GM19455 (cell line): ENCODE results near the gene PHKA2.

Experiments used
- ATAC-seq: cut with Tn5 transposase; IDR thresholded peaks from one replicate; pipeline ENCODE4 v1.9.1; 2021; ENCODE audit not compliant: unreplicated experiment

PHKA2 gene

GRCh38 chrX:18933617-18934016 is 50.3 kb downstream of the PHKA2 start:
- no peak for ATAC-seq

GRCh38 chrX:18931972-18932371 is 51.9 kb downstream of the PHKA2 start:
- no peak for ATAC-seq

- ATAC-seq: no peak
These were observed 54.1 kb downstream of the PHKA2 start for GRCh38 chrX:18929775-18930174.

DNA sequence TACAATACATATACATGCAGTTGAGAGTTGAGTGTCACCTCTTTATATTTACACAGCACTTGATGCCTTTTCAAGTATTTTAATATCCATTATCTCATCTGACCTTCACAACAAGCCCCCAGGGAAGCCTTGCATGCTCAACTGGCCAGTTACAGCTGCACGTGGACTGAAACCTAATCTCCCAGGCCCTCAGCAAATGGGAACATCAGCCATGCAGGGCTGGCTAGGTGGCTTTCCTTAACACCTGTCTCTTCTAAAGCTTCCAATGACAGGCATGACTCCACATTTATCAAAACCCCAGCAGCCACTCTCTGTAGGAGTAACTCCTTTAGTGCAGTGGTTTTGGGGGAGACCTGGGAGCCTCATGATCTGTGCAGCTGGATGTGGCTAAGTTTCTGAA is 56.4 kb downstream of the PHKA2 start:
- no peak for ATAC-seq

DNA sequence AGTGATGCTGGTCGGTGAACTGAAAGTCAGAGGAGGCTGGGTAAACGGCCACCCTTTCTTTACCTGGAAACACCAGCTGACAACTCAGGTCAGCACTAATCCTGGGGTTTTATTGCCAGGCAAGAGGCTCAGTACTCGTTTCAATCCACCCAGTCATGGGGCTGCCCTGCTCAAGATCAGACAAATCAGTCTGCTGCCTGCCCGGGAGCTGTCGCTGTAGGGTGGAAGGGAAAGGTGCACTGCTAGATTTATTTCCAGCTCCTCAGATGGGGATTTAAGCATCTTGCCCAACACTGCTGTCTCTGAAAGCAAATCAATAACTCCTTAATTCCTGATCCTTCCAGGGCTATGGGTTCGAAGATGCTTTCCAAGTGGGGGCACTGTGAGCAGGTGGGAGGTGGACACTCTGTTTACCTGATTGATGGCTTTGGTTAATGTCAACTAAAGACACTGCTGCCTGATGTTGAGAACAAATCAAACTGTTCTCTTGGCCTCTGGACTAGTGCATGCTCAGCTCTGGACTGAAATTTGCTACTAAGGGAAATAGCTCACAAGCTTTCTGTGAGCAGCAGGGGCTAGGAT is 59.3 kb downstream of the PHKA2 start:
- ATAC-seq: no peak

DNA sequence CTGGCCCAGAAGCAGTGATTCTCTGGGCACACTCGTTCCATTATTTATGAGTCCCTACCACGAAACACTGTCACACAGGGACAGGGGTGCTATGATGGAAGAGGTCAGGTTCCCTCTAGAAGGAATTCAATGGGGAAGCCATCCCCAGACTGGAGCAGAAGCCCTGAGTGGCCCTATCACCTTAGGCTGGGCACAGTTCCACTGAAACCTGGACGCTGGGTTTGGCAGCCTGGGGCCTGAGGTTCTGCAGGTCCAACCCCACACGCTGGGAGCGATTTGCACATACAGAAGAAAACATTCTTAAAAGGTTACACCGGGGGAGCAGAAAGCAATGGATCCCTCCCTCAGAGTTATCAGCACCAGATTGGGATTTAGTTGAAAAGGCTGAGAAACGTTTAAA is 63.3 kb downstream of the PHKA2 start:
- no peak for ATAC-seq

DNA sequence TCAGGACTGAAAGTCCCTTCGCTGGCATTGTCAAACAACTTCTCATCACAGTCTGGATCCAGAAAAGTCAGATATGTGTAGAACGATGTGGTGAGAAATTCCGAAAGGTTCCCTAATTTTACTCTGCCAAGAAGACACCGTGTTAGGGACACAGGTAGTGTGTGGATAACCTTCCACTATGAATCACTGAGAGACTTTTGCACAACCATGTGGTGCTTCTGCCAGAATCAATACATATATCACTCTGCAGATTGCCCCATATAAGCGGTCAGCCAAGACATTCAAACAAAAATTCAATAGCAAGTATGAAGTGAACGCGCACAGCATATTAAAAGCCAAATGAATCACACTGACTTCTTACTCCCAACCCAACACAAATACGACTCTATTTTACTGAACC is 63.8 kb downstream of the PHKA2 start:
- no peak for ATAC-seq

- ATAC-seq: no peak
These were observed 66.1 kb downstream of the PHKA2 start for GRCh38 chrX:18917831-18918230.

- no peak for ATAC-seq
These were observed 77.6 kb downstream of the PHKA2 start for GRCh38 chrX:18906286-18906685.

DNA sequence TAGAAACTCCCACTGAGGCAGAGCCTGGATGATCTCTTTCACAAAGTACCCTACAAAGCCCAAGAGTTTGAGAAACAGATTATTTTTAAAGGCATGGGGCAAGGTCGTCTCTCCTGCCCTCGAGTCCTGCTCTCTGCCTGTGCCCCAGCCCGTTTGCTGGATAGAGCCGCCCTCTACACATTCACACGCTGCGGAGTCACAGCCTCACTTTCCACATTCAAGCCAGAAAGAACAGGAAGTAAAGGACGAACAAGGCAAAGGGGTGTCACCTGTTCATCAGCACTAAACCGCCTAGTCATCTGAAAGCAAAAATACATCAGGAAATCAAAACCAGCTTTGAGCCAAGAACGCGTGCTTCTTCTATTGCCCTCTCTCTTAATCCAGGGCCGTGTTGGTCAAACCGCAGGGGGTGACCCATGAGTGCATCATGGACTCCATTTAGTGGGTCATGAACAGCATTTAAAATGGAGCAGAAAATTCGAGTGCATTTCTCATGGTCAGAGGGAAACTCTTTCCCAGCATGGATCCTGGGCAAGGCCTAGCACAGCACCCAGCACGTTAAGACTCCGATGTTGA is 83.4 kb downstream of the PHKA2 start:
- ATAC-seq: no peak

GRCh38 chrX:18899796-18900380 is 84.0 kb downstream of the PHKA2 start:
- no peak for ATAC-seq

DNA sequence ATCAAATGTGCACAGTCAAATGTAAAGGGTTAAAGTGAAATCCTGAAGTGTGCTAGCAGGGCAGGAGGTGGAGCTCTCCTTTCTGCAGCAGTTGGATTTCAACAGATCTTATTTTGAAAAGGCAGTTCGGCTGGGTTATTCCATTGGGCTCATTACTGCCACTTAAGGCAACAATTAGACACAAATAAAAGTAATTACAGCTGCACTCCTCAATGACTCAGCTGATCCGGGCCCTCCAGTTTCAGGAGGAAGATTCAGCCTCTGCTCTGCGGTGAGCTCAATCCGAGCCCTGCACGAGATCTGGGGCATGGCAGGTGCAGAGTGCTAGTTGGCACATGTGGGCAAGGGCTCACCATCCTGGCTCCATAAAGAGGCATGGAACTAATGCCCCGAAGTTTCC is 85.4 kb downstream of the PHKA2 start:
- ATAC-seq: no peak

DNA sequence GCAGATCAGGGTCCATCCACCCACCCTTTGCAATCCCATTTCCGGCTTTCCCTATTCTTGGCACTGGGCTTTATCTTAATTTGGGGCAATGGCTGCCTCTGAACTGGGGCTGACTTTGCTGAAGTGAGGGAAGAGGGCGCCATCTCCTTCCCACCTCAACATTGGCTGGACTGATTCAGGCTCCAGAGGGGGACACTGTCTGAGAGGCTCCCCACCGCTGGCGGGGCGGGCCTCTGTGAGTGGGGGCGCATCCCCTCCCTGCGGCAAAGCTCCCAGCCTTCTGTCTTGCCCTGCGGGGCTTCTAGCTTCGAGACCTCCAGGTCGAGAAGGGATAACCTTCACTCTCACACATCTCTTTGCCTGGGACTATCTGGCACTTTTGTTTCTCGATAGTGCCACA is 85.8 kb downstream of the PHKA2 start:
- ATAC-seq: no peak

GRCh38 chrX:18897611-18898010 is 86.3 kb downstream of the PHKA2 start:
- ATAC-seq: no peak

GRCh38 chrX:18896680-18897544 is 87.0 kb downstream of the PHKA2 start:
- ATAC-seq: no peak

- ATAC-seq: no peak
These were observed 88.5 kb downstream of the PHKA2 start for GRCh38 chrX:18895189-18895951.

DNA sequence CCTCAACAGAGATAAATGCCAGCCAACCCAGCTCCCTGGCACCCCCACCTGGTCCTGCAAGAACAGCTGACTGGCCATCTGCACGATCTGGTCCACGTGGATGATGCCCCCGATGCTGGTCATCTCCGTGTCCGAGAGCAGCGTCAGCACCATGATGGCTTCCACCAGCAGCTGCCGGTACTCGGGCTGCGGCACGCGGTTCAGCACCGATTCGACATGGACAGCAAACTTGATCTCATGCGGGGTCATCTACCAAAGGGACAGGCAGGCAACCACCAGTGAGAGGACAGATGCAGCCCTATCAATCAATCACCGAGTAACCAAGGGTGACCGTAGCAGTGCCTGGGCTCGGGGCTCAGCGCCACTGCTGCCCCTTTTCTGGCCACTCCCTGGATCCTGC is 89.8 kb downstream of the PHKA2 start:
- ATAC-seq: no peak

GRCh38 chrX:18893536-18893935 is 90.4 kb downstream of the PHKA2 start:
- no peak for ATAC-seq

GRCh38 chrX:18892899-18893298 is 91.0 kb downstream of the PHKA2 start:
- ATAC-seq: no peak

DNA sequence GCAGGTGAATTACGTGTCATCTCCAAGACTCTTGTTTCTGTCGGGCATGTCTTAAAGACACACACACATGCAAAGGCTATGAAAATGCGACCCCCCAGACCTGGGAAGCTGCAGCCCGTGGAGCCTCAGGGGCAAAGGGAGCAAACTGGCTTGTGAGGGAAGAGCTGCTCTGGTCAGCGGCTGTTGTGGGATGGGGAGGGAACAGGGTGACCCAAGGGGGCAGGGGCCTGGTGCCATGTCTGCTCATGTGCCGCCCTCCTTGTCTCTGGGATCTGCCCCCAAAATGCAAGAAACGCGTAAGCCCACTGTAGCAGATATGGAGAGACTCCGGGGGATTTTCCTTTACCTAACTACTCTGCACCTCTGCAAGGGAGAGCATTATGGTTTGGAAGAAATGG is 92.4 kb downstream of the PHKA2 start:
- no peak for ATAC-seq
